ENCODE data around the gene CARD6.
"Not testable (repeated sequence)": the region's sequence is repeated elsewhere in the genome, so short reads cannot be mapped to it uniquely, and the experiment has no call there.

The CARD6 gene

DNA sequence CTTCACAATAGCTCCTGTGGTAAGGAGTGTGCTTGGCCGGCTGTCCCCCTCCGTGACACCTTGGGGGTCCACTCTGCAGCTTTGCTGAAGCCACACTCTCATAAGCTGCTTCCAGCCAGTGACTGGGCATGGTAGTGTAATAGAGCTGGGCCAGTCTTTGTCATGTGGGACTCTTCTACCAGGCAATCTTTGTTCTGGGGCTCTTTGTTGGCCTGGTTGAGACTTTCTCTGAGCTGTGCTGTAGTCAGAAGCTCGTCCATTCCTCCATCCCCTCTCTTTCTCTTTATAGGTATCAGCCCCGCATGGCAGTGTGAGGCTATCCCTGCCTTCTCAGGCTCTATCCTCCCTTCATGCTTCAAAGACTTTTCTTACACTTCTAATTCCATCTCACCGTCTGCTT, 25.7 kb downstream of the CARD6 start:
- no peak for DNase-seq (ENCODE audit: low read depth)
- no peak overlapping the region for H3K4me3 ChIP-seq (ENCODE audit: low read depth, low read length)
- TF ChIP-seq, protein P1, sequence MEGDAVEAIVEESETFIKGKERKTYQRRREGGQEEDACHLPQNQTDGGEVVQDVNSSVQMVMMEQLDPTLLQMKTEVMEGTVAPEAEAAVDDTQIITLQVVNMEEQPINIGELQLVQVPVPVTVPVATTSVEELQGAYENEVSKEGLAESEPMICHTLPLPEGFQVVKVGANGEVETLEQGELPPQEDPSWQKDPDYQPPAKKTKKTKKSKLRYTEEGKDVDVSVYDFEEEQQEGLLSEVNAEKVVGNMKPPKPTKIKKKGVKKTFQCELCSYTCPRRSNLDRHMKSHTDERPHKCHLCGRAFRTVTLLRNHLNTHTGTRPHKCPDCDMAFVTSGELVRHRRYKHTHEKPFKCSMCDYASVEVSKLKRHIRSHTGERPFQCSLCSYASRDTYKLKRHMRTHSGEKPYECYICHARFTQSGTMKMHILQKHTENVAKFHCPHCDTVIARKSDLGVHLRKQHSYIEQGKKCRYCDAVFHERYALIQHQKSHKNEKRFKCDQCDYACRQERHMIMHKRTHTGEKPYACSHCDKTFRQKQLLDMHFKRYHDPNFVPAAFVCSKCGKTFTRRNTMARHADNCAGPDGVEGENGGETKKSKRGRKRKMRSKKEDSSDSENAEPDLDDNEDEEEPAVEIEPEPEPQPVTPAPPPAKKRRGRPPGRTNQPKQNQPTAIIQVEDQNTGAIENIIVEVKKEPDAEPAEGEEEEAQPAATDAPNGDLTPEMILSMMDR (IDR thresholded peaks at IDR 0.05; ENCODE audit: insufficient read depth, low read depth, low read length, missing control alignments): no peak

DNA sequence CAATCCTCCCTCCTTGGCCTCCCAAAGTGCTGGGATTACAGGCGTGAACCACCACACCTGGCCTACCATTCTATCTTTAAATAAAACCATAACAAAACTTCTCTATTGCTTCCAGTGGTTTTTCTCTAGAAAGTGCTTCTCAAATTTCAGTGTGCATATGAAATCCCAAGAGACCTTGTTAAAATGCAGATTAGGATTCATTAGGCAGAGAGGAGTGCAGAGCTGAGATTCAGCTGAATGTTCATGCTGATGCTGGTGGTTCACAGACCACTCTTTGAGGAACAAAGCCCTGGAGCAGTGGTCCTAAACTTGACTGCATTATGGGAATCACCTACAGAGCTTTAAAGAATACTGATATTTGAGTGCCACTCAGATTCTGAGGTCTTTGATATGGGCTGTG, 28.2 kb downstream of the CARD6 start:
- DNase-seq (ENCODE audit: low read depth): no peak
- TF ChIP-seq, protein P1 (IDR thresholded peaks at IDR 0.05; ENCODE audit: insufficient read depth, low read depth, low read length, missing control alignments): no peak
- H3K4me3 ChIP-seq (ENCODE audit: low read depth, low read length): no peak overlapping the region

DNA sequence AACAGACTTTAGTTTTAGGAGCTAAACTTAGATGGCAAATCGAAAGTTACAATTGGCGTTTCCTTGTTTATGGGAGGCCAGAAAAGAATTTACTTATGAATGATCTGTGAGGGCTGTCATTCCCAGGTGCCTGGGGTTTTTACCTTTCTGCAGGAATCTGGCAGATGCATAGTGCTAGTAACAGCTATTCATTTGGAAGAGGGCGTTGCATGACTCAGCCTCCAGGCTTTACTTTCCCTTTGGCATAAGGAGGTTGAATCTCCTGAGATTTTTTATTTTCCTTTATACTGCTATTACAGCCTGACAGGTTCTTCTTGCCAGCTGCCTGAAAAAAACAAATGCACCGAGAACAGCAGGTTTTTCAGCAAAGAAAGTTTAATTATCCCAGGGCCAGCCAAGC, 30.0 kb downstream of the CARD6 start:
- no peak overlapping the region for H3K4me3 ChIP-seq (ENCODE audit: low read depth, low read length)
- DNase-seq (ENCODE audit: low read depth): no peak
- TF ChIP-seq, protein P1 (IDR thresholded peaks at IDR 0.05; ENCODE audit: insufficient read depth, low read depth, low read length, missing control alignments): no peak

DNA sequence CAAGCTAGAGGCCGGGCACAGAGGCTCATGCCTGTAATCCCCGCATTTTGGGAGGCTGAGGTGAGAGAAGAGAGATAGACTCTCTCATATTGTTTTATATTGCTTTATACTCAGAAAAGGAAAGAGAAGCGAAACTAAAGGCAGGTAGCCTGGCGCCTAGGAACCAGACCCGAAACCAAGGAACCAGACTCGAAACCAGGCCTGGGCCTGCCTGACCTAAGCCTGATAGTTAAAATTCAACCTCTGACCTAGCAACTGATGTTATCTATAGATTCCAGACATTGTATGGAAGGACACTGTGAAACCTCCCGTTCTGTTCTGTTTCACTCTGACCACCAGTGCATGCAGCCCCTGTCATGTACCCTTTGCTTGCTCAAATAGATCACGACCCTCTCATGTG, 31.1 kb downstream of the CARD6 start:
- DNase-seq (ENCODE audit: low read depth): peak; percentile 26
- H3K4me3 ChIP-seq (ENCODE audit: low read depth, low read length): not testable (repeated sequence)

DNA sequence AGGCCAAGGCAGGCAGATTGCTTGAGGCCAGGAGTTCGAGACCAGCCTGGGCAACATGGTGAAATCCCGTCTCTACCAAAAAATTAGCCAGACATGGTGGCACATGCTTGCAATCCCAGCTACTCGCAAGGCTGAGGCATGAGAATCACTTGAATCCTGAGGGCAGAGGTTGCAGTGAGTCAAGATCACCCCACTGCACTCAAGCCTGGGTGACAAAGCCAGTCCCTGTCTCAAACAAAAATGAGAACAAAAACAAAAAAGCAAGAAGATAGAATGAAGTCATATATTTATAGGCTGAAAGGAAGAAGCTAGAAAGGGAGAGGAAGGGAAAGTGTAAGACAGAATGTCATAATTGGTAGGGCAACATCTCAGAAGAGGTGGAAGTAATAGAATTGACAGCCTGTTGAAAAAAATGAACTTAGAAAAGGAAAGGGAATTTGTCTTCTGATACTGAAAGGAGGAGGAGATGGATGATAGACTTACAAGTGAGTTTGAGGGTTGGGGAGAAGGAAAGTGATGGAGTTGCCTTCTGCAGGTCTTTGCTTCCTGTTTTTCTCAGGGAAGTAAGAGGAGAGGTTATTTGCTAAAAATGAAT, 32.2 kb downstream of the CARD6 start:
- H3K4me3 ChIP-seq (ENCODE audit: low read depth, low read length): no peak overlapping the region
- TF ChIP-seq, protein P1 (IDR thresholded peaks at IDR 0.05; ENCODE audit: insufficient read depth, low read depth, low read length, missing control alignments): no peak
- DNase-seq (ENCODE audit: low read depth): no peak

DNA sequence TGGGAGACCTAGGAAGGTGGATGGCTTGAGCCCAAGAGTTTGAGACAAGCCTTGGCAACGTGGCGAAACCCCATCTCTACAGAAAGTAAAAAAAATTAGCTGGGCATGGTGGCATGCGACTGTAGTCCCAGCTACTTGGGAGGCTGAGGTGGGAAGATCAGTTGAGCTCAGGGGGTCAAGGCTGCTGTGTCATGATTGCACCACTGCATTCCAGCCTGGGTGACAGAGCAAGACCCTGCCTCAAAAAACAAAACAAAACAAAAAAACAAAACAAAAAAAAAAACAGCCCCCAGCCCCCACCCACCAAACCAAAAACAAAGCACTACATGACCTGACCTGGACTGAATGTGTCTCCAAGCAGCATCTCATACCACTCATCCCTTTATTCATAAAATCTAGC, 34.8 kb downstream of the CARD6 start:
- DNase-seq (ENCODE audit: low read depth): no peak
- TF ChIP-seq, protein P1 (IDR thresholded peaks at IDR 0.05; ENCODE audit: insufficient read depth, low read depth, low read length, missing control alignments): no peak
- H3K4me3 ChIP-seq (ENCODE audit: low read depth, low read length): no peak overlapping the region

DNA sequence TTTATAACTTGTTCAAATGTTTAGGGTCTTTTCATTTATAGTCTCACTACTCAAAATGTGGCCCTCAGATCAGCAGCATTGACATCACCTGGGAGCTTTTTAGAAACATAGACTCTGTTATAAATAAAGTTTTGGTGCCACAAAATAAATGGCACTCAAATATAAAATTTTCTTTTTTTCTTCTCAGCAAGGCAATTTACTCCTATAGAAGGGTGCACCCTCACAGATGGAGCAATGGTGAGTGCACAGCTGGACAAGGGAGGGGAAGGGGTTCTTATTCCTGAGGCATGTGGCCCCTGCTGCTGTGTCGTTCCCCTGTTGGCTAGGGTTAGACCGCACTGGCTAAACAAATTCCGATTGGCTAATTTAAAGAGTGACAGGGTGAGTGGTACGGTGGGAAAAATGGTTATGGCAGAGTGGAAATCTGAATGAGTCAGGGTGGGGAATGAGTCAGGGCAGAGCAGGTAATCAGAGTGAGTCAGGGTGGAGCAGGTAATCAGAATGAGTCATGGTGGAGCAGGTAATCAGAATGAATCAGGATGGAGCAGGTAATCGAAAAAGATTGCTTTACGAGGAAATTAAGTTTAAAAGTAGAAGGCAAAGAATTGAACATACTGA, 36.3 kb downstream of the CARD6 start:
- no peak overlapping the region for H3K4me3 ChIP-seq (ENCODE audit: low read depth, low read length)
- TF ChIP-seq, protein P1 (IDR thresholded peaks at IDR 0.05; ENCODE audit: insufficient read depth, low read depth, low read length, missing control alignments): no peak
- DNase-seq (ENCODE audit: low read depth): no peak
